AG10803 (cell line): ENCODE measurements around the gene STRBP.
"Not testable (repeated sequence)": the region's sequence is repeated elsewhere in the genome, so short reads cannot be mapped to it uniquely, and the experiment has no call there.

Source experiments
- DNase-seq: peaks from one replicate; pipeline ENCODE4 v3.0.0; 2010; ENCODE audit warnings: low read depth
- H3K4me3 ChIP-seq: 2 replicates; pipeline ENCODE4 v1.5.1; 2011; ENCODE audit warnings: mild to moderate bottlenecking, low read length, control low read depth
- TF ChIP-seq, protein P1 (sequence below): conservative IDR thresholded peaks from 2 replicates; pipeline ENCODE4 v1.5.1; 2011; ENCODE audit warnings: mild to moderate bottlenecking, low read length, control low read depth, inconsistent platforms

The STRBP gene

GRCh38 chr9:123250504-123250903 is 17.9 kb downstream of the STRBP start:
- H3K4me3 ChIP-seq, result no peak overlapping the region
- DNase-seq, result peak; percentile 63
- TF ChIP-seq, protein P1, sequence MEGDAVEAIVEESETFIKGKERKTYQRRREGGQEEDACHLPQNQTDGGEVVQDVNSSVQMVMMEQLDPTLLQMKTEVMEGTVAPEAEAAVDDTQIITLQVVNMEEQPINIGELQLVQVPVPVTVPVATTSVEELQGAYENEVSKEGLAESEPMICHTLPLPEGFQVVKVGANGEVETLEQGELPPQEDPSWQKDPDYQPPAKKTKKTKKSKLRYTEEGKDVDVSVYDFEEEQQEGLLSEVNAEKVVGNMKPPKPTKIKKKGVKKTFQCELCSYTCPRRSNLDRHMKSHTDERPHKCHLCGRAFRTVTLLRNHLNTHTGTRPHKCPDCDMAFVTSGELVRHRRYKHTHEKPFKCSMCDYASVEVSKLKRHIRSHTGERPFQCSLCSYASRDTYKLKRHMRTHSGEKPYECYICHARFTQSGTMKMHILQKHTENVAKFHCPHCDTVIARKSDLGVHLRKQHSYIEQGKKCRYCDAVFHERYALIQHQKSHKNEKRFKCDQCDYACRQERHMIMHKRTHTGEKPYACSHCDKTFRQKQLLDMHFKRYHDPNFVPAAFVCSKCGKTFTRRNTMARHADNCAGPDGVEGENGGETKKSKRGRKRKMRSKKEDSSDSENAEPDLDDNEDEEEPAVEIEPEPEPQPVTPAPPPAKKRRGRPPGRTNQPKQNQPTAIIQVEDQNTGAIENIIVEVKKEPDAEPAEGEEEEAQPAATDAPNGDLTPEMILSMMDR, result no peak

DNA sequence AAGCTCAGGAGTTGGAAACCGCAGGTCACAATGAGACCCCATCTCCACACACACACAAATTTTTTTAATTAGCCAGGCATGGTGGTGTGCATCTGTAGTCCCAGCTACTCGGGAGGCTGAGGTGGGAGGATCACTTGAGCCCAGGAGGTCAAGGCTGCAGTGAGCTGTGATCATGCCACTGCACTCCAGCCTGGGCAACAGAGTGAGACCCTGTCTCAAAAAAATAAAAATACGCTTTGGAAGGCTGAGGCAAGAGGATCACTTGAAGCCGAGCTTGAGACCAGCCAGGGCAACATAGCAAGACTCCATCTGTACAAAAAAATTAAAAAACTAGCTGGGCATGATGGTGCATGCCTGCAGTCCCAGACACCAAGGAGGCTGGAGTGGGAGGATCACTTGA is 19.2 kb downstream of the STRBP start:
- H3K4me3 ChIP-seq, DNase-seq: not testable (repeated sequence)

DNA sequence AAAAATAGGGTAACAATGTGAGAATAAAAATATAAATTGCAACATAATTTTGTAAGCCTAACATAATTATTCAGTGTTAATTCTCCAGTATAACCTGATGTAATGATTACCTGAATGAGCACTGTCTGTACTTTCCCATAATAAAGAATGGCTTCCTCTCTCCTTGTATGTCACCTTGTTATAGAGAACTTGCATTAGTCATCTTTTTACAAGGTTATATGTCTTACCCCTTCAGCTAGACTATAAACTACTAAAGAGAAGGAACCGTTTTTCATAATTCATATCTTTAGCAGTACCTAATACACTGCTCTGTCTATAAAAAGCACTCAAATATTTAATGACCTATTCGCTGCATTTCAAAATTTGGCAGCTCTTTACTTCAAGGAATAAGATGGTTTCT is 19.8 kb downstream of the STRBP start:
- no peak for DNase-seq
- TF ChIP-seq, protein P1, result no peak
- H3K4me3 ChIP-seq, result no peak overlapping the region

DNA sequence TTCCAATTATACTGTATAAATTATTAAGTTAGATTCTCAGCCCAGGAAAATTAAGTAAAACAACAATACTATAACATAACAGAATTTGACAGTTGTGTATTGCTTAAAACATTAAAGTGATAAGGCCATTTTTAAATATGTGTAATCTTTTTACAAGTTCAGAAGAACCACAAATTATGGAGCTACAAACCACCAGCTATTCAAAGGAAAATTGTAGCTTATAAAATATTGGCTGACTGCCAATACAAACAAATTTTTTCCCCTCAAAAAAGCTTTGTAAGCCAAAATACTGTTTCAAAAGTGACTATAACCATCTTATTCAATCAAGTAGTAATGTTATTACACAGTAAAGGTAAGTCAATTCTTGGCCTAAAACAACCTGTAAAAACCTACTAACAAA is 21.9 kb downstream of the STRBP start:
- DNase-seq, result no peak
- TF ChIP-seq, protein P1, result no peak
- H3K4me3 ChIP-seq, result no peak overlapping the region

DNA sequence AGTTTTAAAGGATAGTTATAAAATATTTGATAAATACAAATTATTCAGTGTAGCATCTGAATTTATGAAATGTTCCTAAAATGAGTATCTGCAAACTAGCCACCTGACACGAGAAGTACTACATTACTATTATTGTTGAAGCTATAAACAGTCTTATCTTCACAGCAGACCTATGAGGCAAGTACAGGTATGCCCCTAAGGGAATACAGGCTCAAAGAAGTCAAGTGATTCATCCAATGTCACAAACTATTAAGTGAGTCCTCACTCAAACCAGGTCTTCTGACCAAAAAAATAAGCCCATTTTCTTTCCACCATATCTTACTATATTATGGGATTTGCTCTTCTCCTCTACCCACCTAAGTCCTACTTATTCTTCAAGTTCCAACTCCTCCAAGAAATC is 28.7 kb downstream of the STRBP start:
- DNase-seq, result no peak
- H3K4me3 ChIP-seq, result no peak overlapping the region
- TF ChIP-seq, protein P1, result no peak

- H3K4me3 ChIP-seq, result no peak overlapping the region
- TF ChIP-seq, protein P1, result no peak
- DNase-seq, result no peak
These were observed 30.0 kb downstream of the STRBP start for GRCh38 chr9:123238365-123238764.

- DNase-seq, result no peak
- TF ChIP-seq, protein P1, result no peak
- H3K4me3 ChIP-seq, result no peak overlapping the region
These were observed 31.2 kb downstream of the STRBP start for GRCh38 chr9:123237220-123237619.

DNA sequence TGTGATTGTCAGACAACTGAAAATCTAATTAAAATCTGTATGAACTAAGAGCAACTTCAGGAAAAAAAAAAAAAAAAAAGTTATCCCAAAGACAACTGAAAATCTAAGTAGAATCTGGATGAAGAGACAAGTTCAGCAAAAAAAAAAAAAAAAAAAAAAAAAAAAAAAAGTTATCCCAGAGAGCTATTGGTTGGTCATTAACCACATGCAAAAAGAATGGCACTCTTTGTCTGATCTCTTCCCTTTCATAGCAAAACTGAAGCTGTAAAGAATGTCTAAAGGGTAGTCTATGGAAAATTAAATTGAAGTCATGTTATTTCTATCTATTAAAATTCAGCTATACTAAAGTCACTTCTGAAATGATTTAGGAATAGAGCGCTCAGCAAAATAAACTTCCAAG is 32.9 kb downstream of the STRBP start:
- TF ChIP-seq, protein P1, result no peak
- no peak for DNase-seq
- no peak overlapping the region for H3K4me3 ChIP-seq
